Activated CD4-positive, alpha-beta T cell treated with anti-CD3 and anti-CD28 coated beads for 36 hours (primary cell): ENCODE data around the gene VRK2. TPM values are rescaled to one million over a fixed set of nuclear protein-coding genes. Genes with fewer than 3 reads are reported as not detected.

ENCODE experiments used
- ATAC-seq: fragments of 200-7000 bp; cut with Tn5 transposase; one replicate; pipeline ENCODE4 v1.10.0; 2021; ENCODE audit warnings: mild to moderate bottlenecking, moderate library complexity
- CTCF ChIA-PET: fragments of 350-600 bp; sonication (Branson Sonifier 250); formaldehyde crosslinking; loops from one replicate; lab custom pipeline; 2021; ENCODE audit warnings: antibody characterized with exemption; lab: Charles Lee
- POLR2A ChIA-PET: fragments of 350-600 bp; sonication (Branson Sonifier 250); formaldehyde crosslinking; loops from one replicate; lab custom pipeline; 2021; ENCODE audit warnings: antibody characterized with exemption, inconsistent platforms; lab: Charles Lee
- DNase-seq: peaks from one replicate; pipeline ENCODE4 v3.0.0-alpha.2; 2020
- H3K27ac Mint-ChIP-seq: one replicate; pipeline ENCODE4 v1.8.0; 2021; ENCODE audit warnings: mixed read lengths
- H3K27me3 Mint-ChIP-seq: one replicate; pipeline ENCODE4 v1.8.0; 2021; ENCODE audit warnings: mixed read lengths
- H3K36me3 Mint-ChIP-seq: one replicate; pipeline ENCODE4 v1.8.0; 2021; ENCODE audit warnings: low read depth, mixed read lengths
- H3K4me1 Mint-ChIP-seq: one replicate; pipeline ENCODE4 v1.8.0; 2021; ENCODE audit warnings: mixed read lengths
- H3K4me3 Mint-ChIP-seq: one replicate; pipeline ENCODE4 v1.8.0; 2021; ENCODE audit warnings: mild to moderate bottlenecking, moderate library complexity, mixed read lengths
- H3K9me3 Mint-ChIP-seq: one replicate; pipeline ENCODE4 v1.8.0; 2021; ENCODE audit warnings: low read depth, mixed read lengths
- intact Hi-C, 2 experiments: fragments of 100-400 bp; cut with DNase I in 1 of 2; cut with micrococcal nuclease in 1 of 2; formaldehyde crosslinking; loops; one replicate each; pipeline versions ENCODE4 v1.14.2 to v1.15.1; 2022 to 2024; cut with DNase I, micrococcal nuclease
- total RNA-seq, 2 experiments: library from RNA; stranded (reverse); gene quantifications; one replicate each; pipeline ENCODE4 v1.2.3, GENCODE V29; 2021

Gene VRK2
- total RNA-seq, 2 experiments from 2014 or later: 22.1 to 28.4 TPM

GRCh38 chr2:58203018-58203417 lies 156.4 kb downstream of the VRK2 start:
- Mint-ChIP-seq H3K27me3 (no peaks in the 10 kb centered on the region), H3K36me3 (no peaks in the 10 kb centered on the region), H3K27ac (no peak overlapping the region), H3K4me3 (no peak overlapping the region), H3K9me3 (no peaks in the 10 kb centered on the region), H3K4me1 (no peaks in the 10 kb centered on the region)
- DNase-seq (no peak), ATAC-seq (no peak)
- intact Hi-C loops: no loop called here
- POLR2A ChIA-PET: no interaction called here
- CTCF ChIA-PET: no interaction called here

GRCh38 chr2:58204195-58204959 lies 157.8 kb downstream of the VRK2 start:
- H3K36me3 Mint-ChIP-seq: no peaks in the 10 kb centered on the region
- no peak overlapping the region for H3K4me3 Mint-ChIP-seq
- DNase-seq: no peak
- no peak for ATAC-seq
- H3K4me1 Mint-ChIP-seq: no peaks in the 10 kb centered on the region
- H3K27ac Mint-ChIP-seq: no peak overlapping the region
- H3K9me3 Mint-ChIP-seq: no peaks in the 10 kb centered on the region
- POLR2A ChIA-PET: no interaction called here
- intact Hi-C loops: no loop called here
- CTCF ChIA-PET: no interaction called here
- no peaks in the 10 kb centered on the region for H3K27me3 Mint-ChIP-seq

GRCh38 chr2:58206785-58207184 lies 160.2 kb downstream of the VRK2 start:
- H3K4me1 Mint-ChIP-seq: no peaks in the 10 kb centered on the region
- H3K36me3 Mint-ChIP-seq: peaks cover 18% of the 10 kb centered on the region
- intact Hi-C loops: no loop called here
- peaks cover 4% of the 10 kb centered on the region for H3K9me3 Mint-ChIP-seq
- no peaks in the 10 kb centered on the region for H3K27me3 Mint-ChIP-seq
- no peak overlapping the region for H3K27ac Mint-ChIP-seq
- ChIA-PET POLR2A (no interaction called here), CTCF (no interaction called here)
- H3K4me3 Mint-ChIP-seq: no peak overlapping the region
- DNase-seq: no peak
- no peak for ATAC-seq

GRCh38 chr2:58207189-58207588 lies 160.6 kb downstream of the VRK2 start:
- no peaks in the 10 kb centered on the region for H3K4me1 Mint-ChIP-seq
- POLR2A ChIA-PET: no interaction called here
- H3K27me3 Mint-ChIP-seq: no peaks in the 10 kb centered on the region
- DNase-seq (no peak), ATAC-seq (no peak)
- H3K27ac Mint-ChIP-seq: no peak overlapping the region
- H3K4me3 Mint-ChIP-seq: no peak overlapping the region
- intact Hi-C loops: no loop called here
- H3K9me3 Mint-ChIP-seq: peaks cover 7% of the 10 kb centered on the region
- H3K36me3 Mint-ChIP-seq: peaks cover 22% of the 10 kb centered on the region
- CTCF ChIA-PET: no interaction called here

Other genes starting within 250 kb of the VRK2 start
- 10 to 100 TPM; 16.6 to 19.7 TPM for gene FANCL, start 194.5 kb downstream of the VRK2 start, total RNA-seq